Stimulated activated CD8-positive, alpha-beta memory T cell treated with anti-CD3 and anti-CD28 coated beads, Interleukin-7, amount 100 ng/mL, for 4 hours (primary cell): ENCODE measurements around the gene FUT3.
"Not testable (repeated sequence)": the region's sequence is repeated elsewhere in the genome, so short reads cannot be mapped to it uniquely, and the experiment has no call there.

Experiments used
- DNase-seq, 2 donors: peaks; one replicate each; pipeline ENCODE4 v3.0.0-alpha.2; 2020; ENCODE audit warnings: low read depth in 2 of 2

Gene FUT3

DNA sequence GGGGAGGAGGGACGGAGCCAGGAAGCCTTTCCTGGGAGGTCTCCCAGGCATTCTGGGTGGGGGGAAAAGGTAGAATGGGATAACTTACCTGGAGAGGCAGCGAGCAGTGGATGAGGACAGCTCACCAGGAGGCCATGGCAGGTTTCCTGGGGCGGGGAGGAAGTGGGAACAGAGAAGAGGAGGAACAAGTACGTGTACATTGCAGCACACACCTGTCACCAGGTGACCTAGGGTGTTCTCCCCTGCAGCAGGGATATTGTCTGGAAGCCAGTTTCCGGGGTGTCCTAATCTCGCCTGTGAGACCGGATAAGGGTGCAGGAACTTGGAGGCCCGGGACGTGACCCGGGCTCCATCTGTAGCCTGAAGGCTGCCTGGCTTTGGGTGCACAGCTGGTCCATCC, at the start of gene FUT3:
TSS of gene FUT3 (minus strand) at position 148 of the 400 bp plus-strand sequence.
- no peak for DNase-seq

DNA sequence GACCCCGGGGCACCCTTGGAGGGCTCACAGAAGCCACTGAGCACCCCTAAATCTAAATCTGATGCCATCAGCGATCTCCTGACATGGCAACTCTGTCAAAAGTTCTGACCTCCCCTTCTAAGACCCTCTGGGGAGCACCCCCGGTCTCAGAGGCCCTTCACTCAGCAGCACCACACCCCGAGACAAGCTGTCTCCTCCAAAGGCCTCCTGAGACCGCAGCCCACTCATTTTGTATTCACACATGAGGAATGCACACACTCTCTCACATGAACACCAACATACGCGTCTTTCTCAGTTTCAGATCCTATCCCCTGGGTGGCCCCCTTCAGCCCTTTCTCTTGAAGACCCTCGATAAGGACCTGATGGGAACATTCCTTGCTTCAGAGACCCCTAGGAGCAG, 49.7 kb upstream of the FUT3 start:
- DNase-seq = no peak

DNA sequence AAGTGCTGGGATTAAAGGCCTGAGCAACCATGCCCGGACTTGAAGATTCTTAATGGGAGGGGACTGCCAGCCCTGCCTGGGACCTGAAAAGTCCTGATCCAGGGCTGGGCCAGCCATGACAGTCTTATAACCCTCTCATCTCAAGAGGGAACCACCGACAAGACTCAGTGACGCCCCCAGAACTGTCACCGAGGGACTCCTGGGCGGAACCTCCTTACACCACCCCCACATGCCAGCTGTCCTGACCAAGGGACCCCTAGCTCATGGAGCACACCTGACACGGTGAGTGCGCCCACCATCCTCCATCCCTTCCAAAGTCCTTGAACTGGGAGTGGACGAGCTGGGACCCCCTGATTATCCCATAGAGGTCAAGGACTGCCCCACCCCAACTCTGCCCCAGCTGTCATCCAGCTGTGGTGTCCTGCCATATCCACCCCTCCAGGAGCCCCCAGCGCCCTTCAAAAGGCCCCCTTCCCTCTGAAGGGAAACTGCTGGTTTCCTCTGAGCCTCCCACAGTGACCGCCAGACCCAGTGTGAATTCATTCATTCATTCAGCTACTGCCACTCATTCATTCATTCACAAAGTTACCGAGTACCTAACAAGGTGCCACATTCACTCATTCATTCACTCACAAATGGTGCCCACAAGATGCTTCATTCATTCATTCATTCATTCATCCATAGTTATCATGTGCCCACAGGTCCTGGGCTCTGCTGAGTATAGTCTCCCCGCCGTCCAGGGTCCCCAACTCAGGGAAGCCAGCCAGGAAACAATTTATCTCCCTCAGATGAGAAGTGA, 48.7 kb upstream of the FUT3 start:
- no peak for DNase-seq

DNA sequence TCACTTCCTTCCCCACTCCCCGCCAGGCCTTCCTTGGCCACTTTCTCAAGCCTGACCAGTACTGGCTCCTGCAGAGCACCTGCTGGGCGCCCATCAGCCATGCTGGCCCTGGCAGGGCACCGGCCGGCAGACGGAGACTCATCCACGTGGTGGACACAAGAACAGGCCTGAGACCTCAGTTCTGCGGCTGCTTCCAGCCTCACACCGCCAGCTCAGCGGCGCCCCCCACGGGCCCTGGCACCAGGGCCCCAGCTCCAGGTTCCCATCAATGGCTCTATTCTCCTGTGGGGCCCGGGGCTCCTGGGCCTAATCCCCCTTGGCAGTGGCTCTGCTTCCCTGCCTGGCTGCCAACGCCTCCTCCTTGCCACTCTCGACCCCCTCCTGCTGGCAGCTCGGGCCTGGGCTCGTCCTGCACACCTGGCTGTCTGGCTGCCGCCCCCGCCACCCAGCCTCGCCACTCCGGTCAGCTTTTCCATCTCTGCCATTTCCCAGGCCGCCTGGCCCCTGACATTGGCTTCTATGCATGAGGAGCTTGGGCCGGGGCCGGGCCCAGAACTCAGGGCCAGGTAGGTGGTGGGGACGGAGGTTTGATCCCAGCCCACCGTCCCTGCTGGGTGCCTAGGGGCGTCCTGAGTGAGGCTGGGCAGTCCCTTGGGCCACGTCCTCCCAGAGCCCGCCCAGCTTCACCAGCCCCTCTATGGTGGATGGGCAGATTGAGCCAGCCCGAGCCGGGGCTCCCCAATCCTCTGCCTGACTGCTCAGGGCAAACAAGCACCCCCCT, 46.1 kb upstream of the FUT3 start:
- DNase-seq = no peak

DNA sequence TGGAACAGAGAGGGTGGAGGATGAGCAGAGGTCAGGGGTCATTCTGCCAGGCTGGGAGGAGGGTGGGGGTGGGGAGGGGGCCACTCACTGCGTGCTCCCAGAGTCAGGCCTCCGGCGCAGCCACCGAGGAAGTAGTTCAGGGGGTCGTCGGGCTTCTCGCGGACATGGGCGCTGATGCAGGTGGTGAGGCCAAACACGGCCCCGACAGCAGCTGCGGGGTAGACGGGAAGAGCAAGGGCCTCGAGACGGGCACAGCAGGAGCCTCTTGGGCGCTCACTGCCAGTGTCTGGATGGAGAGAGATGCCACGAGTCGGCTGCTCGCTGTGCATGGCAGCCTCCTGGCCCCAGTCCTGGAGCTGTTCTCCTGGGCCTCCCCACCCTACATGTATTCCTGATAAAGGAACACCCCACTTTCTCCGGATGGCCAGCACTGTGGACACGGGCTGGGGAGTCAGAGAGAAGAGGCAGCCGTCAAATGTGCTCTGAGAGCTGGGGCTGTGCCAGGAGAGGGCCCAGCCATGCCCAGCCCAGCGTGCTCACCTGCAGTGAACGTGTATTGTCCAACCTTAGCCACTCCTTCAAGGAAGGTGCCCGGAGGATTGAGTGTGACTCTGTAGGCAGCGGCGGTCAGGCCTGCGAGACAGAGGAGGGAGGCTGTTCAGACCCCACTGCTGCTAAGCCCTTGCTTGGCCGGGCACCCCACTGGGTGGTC, 45.3 kb upstream of the FUT3 start:
- no peak for DNase-seq

DNA sequence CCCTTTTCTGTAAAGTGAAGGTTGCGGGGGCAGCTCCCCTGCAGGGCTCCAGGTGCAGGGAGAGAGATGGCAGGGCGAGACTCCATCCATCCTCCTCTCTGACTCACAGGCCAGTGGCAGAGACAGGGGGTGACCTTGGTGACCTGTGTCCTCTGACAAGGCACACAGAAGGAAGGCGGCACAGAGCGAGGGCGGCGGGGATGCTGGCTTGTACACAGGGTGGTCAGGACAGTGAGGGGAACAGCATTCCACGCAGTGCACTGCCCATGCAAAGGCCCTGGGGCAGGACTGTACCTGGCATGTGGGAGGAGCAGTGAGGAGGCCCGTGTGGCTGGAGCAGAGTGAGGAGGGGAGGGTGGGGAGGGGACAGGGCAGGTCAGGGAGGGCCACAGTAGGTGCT, 44.6 kb upstream of the FUT3 start:
- DNase-seq = no peak

DNA sequence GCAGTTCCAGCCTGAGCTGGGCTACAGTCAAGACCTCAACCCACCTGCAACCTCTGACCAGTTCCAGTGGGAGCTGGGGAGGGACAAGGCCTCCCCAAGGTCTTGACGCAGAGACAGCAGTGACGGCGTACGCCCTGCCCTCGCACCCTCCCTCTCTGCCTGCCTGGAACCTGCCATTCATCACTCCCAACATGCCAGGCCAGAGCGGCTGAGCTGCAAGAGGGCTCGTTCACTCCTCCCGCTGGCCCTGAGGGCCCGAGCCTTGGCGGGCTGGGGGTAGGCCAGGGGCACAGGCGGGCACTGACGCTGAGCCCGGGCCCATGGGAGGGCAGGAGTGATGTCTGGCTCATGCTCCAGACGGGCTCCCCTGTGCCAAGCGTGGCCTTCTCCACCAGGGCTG, 44.2 kb upstream of the FUT3 start:
- DNase-seq = no peak

DNA sequence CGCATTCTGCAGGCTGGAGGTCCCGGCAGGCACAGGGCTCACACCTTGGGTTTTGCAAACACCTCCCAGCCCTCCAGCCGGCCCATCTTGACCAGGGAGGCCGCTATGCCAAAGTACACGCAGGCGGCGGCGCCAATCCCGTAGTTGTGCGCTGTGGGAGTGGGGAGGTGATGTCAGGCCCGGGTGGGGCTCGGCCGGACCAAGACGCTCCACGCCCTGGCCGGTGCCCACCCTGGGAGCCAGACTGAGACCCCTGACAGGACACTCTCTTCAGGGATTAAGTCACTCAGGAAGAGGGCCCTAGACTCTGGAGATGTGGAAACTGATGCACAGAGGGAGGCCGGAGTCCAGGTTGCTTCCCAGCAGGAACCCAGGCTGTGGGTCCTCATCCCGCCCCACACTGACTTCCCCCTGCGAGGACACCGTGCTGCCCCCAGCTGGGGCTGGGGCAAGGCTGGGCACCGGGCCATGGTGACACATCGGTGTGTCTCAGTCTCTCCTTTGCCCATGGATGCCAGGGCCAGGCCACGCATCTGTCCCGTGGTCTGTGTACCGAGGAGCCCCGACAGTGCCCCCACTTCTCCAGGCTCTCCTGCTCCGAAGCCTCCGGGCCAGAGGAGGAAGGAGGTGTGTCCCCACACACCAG, 43.6 kb upstream of the FUT3 start:
- DNase-seq = no peak

DNA sequence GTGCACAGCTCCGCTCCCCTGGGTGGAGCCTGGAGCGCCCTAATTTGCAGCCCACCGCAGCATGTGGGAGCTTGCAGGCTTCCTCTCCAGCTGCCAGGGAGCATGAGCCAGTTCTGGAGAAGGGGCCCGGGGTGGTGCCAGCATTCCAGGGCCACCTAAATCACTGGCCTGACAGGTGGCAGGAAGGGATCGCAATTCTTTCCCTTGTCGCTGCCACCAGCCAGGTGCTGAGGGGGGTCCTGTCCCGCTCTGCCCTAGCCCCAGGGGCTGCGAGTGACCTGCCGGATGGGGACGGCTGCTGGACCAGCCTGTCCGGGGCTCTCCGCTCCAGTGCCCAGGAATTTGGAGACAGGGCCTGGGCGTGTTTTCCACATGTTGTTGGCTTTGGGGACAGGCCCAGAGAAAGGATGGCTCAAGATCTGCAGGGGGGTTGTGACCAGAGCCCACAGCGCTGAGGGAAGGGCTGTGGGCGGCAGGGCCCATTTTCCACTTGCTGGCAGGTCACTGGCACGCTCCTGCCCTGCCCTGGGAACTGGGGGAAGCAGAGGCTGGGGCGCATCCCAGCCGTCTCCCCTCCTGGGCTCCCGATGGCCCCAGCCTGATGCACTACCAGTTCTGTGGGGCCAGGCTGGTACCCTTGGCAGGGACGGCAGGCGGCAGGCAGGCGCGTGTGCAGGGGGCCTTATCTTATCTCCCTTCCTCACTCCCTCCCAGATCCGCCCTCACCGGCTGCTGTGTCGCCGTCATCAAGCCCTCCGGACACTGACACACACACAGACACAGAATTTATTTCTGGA, 42.9 kb upstream of the FUT3 start:
- DNase-seq = no peak

DNA sequence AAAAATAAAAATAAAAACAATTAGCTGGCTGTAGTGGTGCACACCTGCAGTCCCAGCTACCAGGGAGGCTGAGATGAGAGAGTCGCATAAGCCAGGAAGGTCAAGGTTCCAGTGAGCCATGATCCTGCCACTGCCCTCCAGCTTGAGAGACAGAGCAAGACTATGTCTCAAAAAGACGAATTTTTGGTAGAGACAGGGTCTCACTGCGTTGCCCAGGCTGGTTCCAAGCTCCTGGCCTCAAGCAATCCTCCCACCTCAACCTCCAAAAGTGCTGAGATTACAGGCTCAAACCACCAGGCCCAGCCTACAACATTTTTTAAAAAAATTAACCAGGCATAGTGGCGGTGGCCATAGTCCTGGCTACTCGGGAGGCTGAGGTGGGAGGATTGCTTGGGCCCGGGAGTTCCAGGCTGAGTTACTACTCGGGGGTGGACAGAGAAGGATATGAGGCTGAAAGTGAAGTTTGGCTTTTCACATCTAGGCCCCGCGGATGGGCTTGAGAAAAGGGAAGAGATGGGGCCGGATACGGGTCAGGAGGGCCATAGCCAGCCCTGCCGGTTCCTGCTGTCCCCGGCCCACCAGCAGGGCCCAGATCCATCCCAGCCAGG, 42.2 kb upstream of the FUT3 start:
- no peak for DNase-seq

DNA sequence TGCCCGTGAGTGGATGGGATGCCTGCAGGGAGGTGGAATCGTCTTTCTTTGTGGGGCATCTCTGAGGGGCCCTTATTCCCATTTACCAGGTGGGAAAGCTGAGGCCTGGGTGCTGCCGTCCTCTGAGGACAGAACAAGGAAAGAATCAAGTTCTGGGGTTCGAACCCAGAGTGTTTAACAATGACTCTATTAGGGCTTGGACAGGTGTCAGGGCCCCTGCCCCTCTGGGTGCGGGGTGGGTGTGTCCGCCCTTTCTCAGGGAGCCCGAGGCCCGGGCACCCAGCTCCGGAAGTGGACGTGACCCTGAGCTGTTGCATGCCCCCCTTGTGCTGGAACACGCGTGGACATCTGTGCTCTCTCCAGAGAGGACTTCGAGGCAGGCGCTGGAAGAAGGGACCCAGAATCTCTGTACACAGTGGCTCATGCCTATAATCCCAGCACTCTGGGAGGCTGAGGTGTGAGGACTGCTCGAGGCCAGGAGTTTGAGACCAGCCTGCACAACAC, 41.6 kb upstream of the FUT3 start:
- DNase-seq = no peak

DNA sequence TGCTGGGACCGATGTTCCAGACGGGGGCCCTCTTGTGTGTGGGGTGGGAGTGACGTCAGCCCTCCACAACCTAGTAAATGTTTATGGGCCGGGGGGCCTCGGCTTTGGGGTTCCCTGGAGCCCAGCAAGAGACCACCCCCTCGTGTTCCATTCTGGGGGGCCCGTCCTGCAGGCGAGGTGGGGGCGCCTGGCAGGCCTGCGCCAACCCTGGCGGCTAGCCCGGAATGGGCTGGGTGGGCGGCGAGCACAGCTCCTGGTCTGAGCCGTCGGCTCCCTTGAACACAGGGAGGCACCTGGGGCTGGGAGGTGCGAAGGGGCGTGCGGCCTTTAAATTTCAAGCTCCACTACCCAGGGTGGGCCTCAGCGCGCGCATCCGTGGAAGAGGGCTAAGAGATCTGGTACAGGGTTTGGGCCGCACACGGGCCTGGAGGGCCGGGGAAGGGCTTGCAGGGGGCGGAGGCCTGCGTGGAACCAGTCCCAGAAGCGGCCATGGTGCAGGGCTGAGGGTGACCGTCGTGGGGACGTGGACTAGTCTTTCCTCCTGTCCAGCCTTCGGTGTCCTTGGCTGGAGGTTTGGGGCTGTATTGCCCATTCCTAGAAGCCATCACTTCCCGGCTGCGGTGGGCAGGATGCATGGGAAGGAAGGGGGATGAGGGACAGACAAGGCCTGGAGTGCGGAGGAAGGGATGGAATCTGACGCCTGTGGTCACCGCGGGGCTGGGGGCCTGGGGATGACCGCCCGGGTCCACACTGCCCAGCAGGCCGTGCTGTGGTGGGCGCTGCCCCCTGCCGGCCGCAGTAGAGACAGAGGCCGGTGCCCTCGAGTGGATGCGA, 40.9 kb upstream of the FUT3 start:
- no peak for DNase-seq

DNA sequence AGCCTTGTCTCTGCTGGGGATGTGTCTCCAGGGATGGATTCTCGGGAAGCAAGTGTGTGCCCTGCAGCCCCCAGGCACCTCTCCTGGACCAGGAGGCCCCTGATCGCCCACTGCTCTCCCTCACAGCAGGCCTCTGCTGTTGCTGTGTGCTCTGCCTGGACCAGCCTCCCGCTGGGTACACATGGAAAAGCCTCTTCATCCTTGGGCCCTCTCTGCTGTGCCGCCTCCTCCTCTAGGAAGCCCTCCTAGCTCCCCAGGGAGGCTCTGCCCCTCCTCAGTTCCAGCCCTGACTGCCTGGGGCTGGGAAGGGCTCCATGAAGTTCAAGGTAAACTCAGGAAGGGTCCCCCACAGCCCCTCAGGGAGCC, 40.3 kb upstream of the FUT3 start:
- DNase-seq = no peak

DNA sequence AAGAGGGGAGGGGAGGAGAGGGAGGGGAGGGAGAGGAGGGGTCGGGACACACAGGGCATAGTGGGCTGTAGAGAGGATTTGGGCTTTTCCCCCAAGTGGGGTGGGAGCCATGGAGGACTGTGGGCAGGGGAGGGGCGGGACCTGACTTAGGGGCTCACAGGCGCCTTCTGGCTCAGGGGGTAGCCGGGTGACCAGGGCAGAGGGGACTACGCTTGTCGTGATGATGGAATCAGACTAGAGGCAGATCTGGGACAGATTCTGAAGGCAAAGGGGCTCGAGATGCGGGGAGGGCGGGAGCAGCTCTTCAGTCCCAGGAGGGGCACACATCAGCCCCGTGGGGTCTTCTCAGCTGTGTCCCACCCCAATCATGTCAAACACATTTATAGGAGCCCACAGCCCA, 38.9 kb upstream of the FUT3 start:
- DNase-seq = no peak

DNA sequence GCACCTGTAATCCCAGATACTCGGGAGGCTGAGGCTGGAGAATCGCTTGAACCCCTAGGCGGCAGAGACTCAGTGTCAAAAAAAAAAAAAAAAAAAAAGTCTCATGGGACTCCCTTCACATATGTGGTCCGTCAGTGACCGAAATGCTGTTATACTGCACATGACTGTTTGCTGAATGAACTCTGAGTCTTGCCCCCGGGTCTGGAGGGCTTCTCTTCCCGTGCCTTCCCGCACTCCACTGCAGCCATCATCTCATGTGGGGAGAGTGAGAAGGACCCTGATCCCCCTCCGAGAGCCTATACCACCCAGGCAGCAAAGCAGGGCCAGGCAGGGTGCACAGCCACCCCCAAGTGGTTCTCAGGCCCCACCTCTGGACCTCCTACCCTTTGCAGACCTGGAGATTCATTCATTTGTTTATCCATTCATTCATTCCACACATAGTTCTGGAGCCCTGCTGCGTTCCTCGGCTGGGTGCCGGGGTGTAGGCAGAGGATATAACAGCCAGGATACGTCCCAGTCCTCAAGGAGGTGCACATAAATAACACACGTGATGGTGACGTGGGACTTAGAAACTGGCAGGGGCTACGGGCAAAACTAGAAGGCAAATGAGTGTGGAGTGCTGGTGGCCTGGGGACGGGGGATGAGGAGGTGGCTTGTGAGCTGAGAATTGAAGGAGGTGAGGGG, 38.2 kb upstream of the FUT3 start:
- no peak for DNase-seq

DNA sequence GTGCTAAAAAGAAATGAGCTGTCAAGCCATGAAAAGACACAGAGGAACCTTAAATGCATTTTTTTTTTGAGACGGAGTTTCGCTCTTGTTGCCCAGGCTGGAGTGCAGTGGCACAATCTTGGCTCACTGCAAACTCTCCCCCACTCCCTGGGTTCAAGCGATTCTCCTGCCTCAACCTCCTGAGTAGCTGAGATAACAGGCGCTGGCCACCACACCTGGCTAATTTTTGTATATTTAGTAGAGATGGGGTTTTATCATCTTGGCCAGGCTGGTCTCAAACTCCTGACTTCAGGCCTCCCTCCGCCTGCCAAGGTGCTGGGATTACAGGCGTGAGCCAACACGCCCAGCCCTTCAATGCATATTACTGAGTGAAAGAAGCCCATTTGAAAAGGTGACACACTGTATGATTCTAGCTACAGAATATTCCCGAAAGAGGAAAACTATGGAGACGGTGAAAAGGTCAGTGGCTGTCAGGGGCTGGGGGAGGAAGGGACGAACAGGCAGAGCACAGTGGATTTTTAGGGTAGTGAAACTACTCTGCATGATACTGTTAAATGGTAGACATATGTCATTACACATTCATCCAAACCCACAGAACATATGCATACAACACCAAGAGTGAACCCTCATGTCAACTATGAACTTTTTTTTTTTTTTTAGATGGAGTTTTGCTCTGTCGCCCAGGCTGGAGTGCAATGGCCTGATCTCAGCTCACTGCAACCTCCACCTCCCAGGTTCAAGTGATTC, 33.0 kb upstream of the FUT3 start:
- DNase-seq = not testable (repeated sequence)

DNA sequence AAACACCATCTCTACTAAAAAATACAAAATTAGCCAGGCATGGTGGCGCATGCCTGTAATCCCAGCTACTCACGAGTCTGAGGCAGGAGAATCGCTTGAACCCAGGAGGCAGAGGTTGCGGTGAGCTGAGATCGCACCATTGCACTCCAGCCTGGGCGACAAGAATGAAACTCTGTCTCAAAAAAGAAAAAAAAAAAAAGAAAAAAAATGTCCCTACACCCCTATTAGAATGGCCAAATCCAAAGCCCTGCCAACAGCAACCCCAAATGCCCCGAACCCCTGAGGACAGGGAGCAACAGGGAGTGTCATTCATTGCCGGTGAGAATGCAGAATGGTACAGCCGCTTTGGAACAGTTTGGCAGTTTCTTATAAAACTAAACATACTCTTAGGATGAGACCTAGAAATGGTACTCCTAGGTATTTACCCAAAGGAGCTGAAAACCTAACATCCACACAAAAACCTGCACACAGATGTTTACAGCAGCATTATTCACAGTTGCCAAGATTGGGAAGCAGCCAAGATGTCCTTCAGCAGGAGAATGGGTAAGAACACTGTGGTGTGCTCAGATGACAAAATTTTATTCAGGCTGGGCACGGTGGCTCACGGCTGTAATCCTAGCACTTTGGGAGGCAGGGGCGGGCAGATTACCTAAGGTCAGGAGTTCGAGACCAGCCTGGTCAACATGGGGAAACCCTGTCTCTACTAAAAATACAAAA, 32.1 kb upstream of the FUT3 start:
- DNase-seq = not testable (repeated sequence)

DNA sequence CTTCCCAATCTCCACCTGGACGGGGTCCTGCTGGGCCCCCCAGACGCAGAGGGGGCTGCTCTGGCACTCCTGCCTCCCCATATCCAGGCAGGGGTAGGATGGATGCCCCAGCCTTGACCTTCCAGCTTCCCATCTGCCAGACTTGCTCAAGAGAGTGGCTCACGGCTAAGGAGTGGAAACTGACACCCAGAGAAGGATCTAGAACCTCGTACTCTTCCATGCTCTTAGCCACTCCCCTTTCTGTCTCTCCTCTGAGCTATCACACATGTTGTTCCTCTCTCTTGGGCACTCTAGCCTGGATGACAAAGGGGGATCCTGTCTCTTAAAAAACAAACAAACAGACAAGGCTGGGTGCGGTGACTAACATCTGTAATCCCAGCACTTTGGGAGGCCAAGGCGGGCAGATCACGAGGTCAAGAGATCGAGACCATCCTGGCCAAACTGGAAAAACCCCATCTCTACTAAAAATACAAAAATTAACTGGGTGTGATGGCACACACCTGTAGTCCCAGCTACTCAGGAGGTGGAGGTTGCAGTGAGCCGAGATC, 31.2 kb upstream of the FUT3 start:
- no peak for DNase-seq
